CD4-positive, alpha-beta memory T cell (primary cell): ENCODE data around the gene CHST15. TPM values are rescaled to one million over a fixed set of nuclear protein-coding genes. Genes with fewer than 3 reads are reported as not detected.

Experiments
- CTCF ChIA-PET: fragments of 350-600 bp; sonication (Branson Sonifier 250); formaldehyde crosslinking; loops from one replicate; lab custom pipeline; 2021; ENCODE audit warnings: inconsistent platforms; ENCODE audit not compliant: partially characterized antibody; lab: Charles Lee
- POLR2A ChIA-PET: fragments of 350-600 bp; sonication (Branson Sonifier 250); formaldehyde crosslinking; loops from one replicate; lab custom pipeline; 2021; ENCODE audit not compliant: partially characterized antibody; lab: Charles Lee
- DNase-seq, 5 donors: peaks; one replicate each; pipeline versions ENCODE4 v3.0.0 to v3.0.0-alpha.2; 2020 to 2022; ENCODE audit warnings: mixed read lengths in 1 of 5
- H3K27ac ChIP-seq: one replicate; pipeline ENCODE4 v1.7.0; 2013; ENCODE audit warnings: low read depth, low read length
- H3K27me3 ChIP-seq: 2 replicates; pipeline ENCODE4 v1.7.0; 2013; ENCODE audit warnings: mild to moderate bottlenecking, low read length, moderate library complexity; ENCODE audit not compliant: insufficient read depth
- H3K36me3 ChIP-seq: 2 replicates; pipeline ENCODE4 v1.7.0; 2013; ENCODE audit warnings: mild to moderate bottlenecking, low read length, moderate library complexity; ENCODE audit not compliant: insufficient read depth
- H3K4me1 ChIP-seq: 2 replicates; pipeline ENCODE4 v1.7.0; 2013; ENCODE audit warnings: mild to moderate bottlenecking, low read length, moderate library complexity; ENCODE audit not compliant: insufficient read depth
- H3K4me3 ChIP-seq, 2 donors: one replicate each; pipeline ENCODE4 v1.7.0; 2013; ENCODE audit warnings: low read length in 2 of 2, mild to moderate bottlenecking in 1 of 2
- H3K9me3 ChIP-seq, 2 donors: one replicate each; pipeline ENCODE4 v1.7.0; 2013; ENCODE audit warnings: low read length in 2 of 2, control low read depth in 1 of 2; ENCODE audit not compliant: control insufficient read depth in 1 of 2
- H3K27ac Mint-ChIP-seq, 7 donors: one replicate each; pipeline ENCODE4 v1.8.0; 2020 to 2021; ENCODE audit warnings: mixed read lengths in 7 of 7, mild to moderate bottlenecking in 6 of 7, inconsistent platforms in 3 of 7, moderate library complexity in 3 of 7
- H3K27me3 Mint-ChIP-seq, 2 donors: one replicate each; pipeline ENCODE4 v1.8.0; 2020 to 2021; ENCODE audit warnings: mixed read lengths in 2 of 2
- H3K36me3 Mint-ChIP-seq, 2 donors: one replicate each; pipeline ENCODE4 v1.8.0; 2020 to 2021; ENCODE audit warnings: mixed read lengths in 2 of 2, inconsistent platforms in 1 of 2, mild to moderate bottlenecking in 1 of 2
- H3K4me1 Mint-ChIP-seq, 4 donors: one replicate each; pipeline ENCODE4 v1.8.0; 2020 to 2021; ENCODE audit warnings: mixed read lengths in 4 of 4, mild to moderate bottlenecking in 1 of 4
- H3K4me3 Mint-ChIP-seq, 8 donors: one replicate each; pipeline ENCODE4 v1.8.0; 2020 to 2021; ENCODE audit warnings: mixed read lengths in 8 of 8, mild to moderate bottlenecking in 7 of 8, moderate library complexity in 6 of 8, inconsistent platforms in 3 of 8
- H3K9me3 Mint-ChIP-seq, 8 donors: one replicate each; pipeline ENCODE4 v1.8.0; 2020 to 2021; ENCODE audit warnings: mixed read lengths in 8 of 8, mild to moderate bottlenecking in 5 of 8, inconsistent platforms in 3 of 8, moderate library complexity in 1 of 8
- intact Hi-C: fragments of 100-400 bp; cut with micrococcal nuclease; formaldehyde crosslinking; loops from one replicate; pipeline ENCODE4 v1.15.1; 2023
- polyA plus RNA-seq, 2 donors: library from polyadenylated mRNA; unstranded; fragments of 300-500 nt; fragmentation: Illumina TruSeq; gene quantifications; one replicate each; pipeline ENCODE4 v1.2.3, GENCODE V29; 2021
- total RNA-seq, 2 experiments: library from RNA; stranded (reverse); gene quantifications; one replicate each; pipeline ENCODE4 v1.2.3, GENCODE V29; 2021

CHST15 gene
- total and polyA plus RNA-seq, 4 experiments from 2014 or later, result 0.13 to 1.2 (median 0.67) TPM; not detected in 1

DNA sequence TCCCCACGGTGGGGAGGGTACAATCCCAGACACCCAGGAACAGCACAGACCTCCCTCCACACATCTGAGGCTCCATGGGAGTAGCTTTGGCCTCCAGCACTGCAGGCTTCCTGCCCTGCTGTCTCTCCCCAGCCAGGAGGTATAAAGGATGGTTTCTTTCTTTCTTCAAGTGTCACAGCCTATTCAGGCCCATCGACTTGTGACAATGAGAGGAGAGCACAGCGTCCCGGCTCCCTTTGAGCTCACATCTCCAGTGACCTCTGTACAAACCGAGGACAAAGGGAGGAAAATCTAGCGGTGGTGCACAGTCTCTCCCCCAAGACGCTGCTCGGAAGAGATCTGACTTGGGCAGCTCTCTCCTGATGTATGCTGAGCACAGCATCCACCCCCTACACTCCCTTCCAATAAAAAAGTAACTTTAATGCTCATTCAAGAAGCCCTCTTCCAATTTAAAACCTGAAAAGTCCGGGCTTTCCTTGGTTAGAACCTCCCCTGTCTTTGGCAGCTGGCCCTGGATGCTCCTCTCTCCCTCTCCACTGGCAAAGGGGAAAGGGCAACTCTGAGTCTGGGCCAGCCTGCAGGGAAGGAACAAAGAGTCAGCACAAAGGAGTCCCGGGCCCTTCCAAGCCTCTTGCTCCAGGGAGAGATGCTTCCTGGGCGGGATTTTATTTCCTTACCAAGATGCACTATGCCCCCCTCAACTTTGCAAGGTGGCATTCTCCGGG, 18.0 kb downstream of the CHST15 start:
- Mint-ChIP-seq H3K4me1 (peaks cover 0 to 12% (median 6%) of the 10 kb centered on the region in 4 donors), H3K27me3 (peaks cover 7 to 9% of the 10 kb centered on the region in 2 donors), H3K36me3 (no peaks in the 10 kb centered on the region), H3K27ac (no peak overlapping the region), H3K4me3 (no peak overlapping the region), H3K9me3 (no peaks in the 10 kb centered on the region)
- Histone ChIP-seq H3K36me3 (no peaks in the 10 kb centered on the region), H3K4me3 (no peak overlapping the region), H3K4me1 (no peaks in the 10 kb centered on the region), H3K9me3 (no peaks in the 10 kb centered on the region), H3K27me3 (no peaks in the 10 kb centered on the region), H3K27ac (no peak overlapping the region)
- no peak for DNase-seq
- POLR2A ChIA-PET, result no interaction called here
- CTCF ChIA-PET, result interaction anchor here (1.3 to 1.4 kb wide), 2 partner anchors 8 to 81 kb away, joined by 3 to 4 read pairs; no protein-coding TSS in a partner anchor
- intact Hi-C loops, result no loop called here

DNA sequence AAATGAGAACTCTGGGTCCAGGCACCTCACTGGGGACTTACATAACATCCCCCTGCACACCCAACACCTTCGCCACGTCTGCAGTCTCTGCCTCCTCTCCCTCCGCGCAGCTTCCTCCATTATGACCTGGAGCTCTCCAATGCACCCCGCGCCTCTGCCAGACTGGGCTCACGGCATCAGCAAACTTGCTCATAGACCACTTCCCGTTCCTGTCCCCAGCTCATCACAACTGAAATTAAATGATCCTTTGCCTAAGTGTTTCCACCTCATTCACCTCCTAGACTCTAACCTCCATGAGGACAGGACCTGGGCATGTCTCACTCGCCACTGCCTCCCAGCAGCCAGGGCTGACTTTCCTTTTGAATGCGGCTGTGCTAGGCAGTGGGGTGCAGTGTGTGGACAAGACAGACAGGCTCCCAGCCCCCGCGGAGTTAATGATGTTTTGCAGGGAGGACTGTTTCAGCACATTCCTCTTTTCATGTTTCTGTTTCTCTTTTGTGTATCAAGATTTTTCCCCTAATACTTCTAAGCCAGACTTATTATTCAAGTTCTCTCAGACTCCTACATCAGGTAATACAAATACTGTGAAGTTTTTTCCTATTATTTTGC, 18.8 kb downstream of the CHST15 start:
- H3K9me3 Mint-ChIP-seq, result no peaks in the 10 kb centered on the region
- peak overlapping the region in 1 of 7 donors; percentile 3 for H3K27ac Mint-ChIP-seq
- peaks cover 0 to 12% (median 6%) of the 10 kb centered on the region in 4 donors for H3K4me1 Mint-ChIP-seq
- H3K4me1 ChIP-seq, result no peaks in the 10 kb centered on the region
- ChIA-PET CTCF (interaction anchor here (0.6 to 1.4 kb wide), 2 partner anchors 9 to 80 kb away, joined by 3 read pairs; no protein-coding TSS in a partner anchor), POLR2A (interaction anchor here (0.7 kb wide), 1 partner anchor 11 kb away, joined by 3 read pairs; no protein-coding TSS in a partner anchor)
- peak in 1 of 5 donors; percentile 14 for DNase-seq
- peak overlapping the region in 1 of 8 donors; percentile 7 for H3K4me3 Mint-ChIP-seq
- no peaks in the 10 kb centered on the region for H3K9me3 ChIP-seq
- intact Hi-C loops, result no loop called here
- H3K36me3 Mint-ChIP-seq, result no peaks in the 10 kb centered on the region
- H3K4me3 ChIP-seq, result no peak overlapping the region
- H3K27ac ChIP-seq, result no peak overlapping the region
- no peaks in the 10 kb centered on the region for H3K36me3 ChIP-seq
- H3K27me3 Mint-ChIP-seq, result peaks cover 7 to 9% of the 10 kb centered on the region in 2 donors
- H3K27me3 ChIP-seq, result no peaks in the 10 kb centered on the region

- Mint-ChIP-seq H3K4me3 (peak overlapping the region in 1 of 8 donors; percentile 30), H3K27me3 (peaks cover 7 to 9% of the 10 kb centered on the region in 2 donors), H3K36me3 (no peaks in the 10 kb centered on the region), H3K27ac (no peak overlapping the region), H3K9me3 (no peaks in the 10 kb centered on the region), H3K4me1 (peaks cover 0 to 12% (median 6%) of the 10 kb centered on the region in 4 donors)
- H3K27me3 ChIP-seq, result no peaks in the 10 kb centered on the region
- no peaks in the 10 kb centered on the region for H3K4me1 ChIP-seq
- H3K27ac ChIP-seq, result no peak overlapping the region
- H3K9me3 ChIP-seq, result no peaks in the 10 kb centered on the region
- no peaks in the 10 kb centered on the region for H3K36me3 ChIP-seq
- DNase-seq, result no peak
- H3K4me3 ChIP-seq, result no peak overlapping the region
- intact Hi-C loops, result no loop called here
- ChIA-PET POLR2A (interaction anchor here (0.7 kb wide), 1 partner anchor 10 kb away, joined by 3 read pairs; no protein-coding TSS in a partner anchor), CTCF (interaction anchor here (0.6 to 1.4 kb wide), 2 partner anchors 10 to 79 kb away, joined by 3 read pairs; no protein-coding TSS in a partner anchor)
Observed at GRCh38 chr10:124073978-124074377, 19.4 kb downstream of the CHST15 start.

DNA sequence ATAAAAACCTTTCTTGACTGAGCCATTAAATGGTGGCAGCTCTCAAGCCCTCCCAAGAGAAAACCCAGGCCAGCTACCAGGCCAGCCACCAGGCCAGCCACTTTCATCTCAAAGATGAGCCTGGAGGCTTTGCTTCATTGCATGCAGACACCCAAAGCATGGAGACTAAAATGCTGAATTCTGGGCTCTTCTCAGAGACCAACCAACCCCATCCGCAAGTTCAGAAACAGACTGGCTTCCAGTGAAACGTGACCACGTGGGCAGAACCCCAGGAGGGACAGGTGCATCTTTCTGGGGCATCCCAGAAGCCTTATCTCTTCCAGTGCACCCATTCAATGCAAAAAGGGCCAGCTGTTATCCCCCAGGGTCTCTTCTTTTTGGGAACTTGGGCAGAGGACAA, 20.9 kb downstream of the CHST15 start:
- H3K9me3 ChIP-seq, result no peaks in the 10 kb centered on the region
- no peak overlapping the region for H3K27ac ChIP-seq
- H3K27me3 ChIP-seq, result no peaks in the 10 kb centered on the region
- intact Hi-C loops, result no loop called here
- H3K4me1 ChIP-seq, result no peaks in the 10 kb centered on the region
- CTCF ChIA-PET, result no interaction called here
- no peak overlapping the region for H3K4me3 Mint-ChIP-seq
- POLR2A ChIA-PET, result no interaction called here
- H3K27ac Mint-ChIP-seq, result no peak overlapping the region
- DNase-seq, result no peak
- H3K27me3 Mint-ChIP-seq, result peaks cover 7 to 9% of the 10 kb centered on the region in 2 donors
- peaks cover 0 to 12% (median 6%) of the 10 kb centered on the region in 4 donors for H3K4me1 Mint-ChIP-seq
- H3K36me3 Mint-ChIP-seq, result no peaks in the 10 kb centered on the region
- no peak overlapping the region for H3K4me3 ChIP-seq
- H3K9me3 Mint-ChIP-seq, result no peaks in the 10 kb centered on the region
- no peaks in the 10 kb centered on the region for H3K36me3 ChIP-seq

DNA sequence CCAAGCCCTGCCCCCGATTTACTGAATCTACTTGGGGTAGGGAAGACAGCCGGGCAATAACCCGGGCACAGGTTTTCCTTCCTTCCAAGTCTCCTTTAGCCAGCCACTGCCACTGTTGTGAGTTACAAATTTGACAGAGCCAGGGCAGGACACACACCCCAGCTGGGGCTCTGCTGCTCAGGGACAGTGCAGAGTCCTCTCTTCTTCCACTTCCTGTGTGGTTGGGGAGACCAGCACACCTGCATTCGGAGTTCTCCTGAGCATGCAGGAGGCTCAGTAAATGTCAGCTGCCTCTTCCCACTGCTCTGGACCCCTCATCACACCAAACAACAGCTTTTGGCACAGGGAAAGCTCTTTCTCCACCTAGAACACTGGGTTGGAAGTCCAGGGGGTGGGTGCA, 21.3 kb downstream of the CHST15 start:
- no peaks in the 10 kb centered on the region for H3K9me3 Mint-ChIP-seq
- POLR2A ChIA-PET, result no interaction called here
- no peaks in the 10 kb centered on the region for H3K4me1 ChIP-seq

GRCh38 chr10:124071141-124071540, 22.3 kb downstream of the CHST15 start:
- intact Hi-C loops, result no loop called here
- no peaks in the 10 kb centered on the region for H3K27me3 ChIP-seq
- no peaks in the 10 kb centered on the region for H3K9me3 ChIP-seq
- no peak overlapping the region for H3K4me3 Mint-ChIP-seq
- DNase-seq, result no peak
- H3K4me1 ChIP-seq, result no peaks in the 10 kb centered on the region
- H3K36me3 ChIP-seq, result no peaks in the 10 kb centered on the region
- no peaks in the 10 kb centered on the region for H3K36me3 Mint-ChIP-seq
- H3K27me3 Mint-ChIP-seq, result peaks cover 10 to 13% of the 10 kb centered on the region in 2 donors
- H3K9me3 Mint-ChIP-seq, result no peaks in the 10 kb centered on the region
- H3K4me3 ChIP-seq, result no peak overlapping the region
- H3K27ac Mint-ChIP-seq, result no peak overlapping the region
- peaks cover 0 to 22% (median 11%) of the 10 kb centered on the region in 4 donors for H3K4me1 Mint-ChIP-seq
- CTCF ChIA-PET, result no interaction called here
- no peak overlapping the region for H3K27ac ChIP-seq
- POLR2A ChIA-PET, result no interaction called here

More for the DNA sequence above, 21.3 kb downstream of the CHST15 start:
- Mint-ChIP-seq H3K27ac (peak overlapping the region in 1 of 7 donors; percentile 10), H3K4me1 (peaks cover 0 to 12% (median 6%) of the 10 kb centered on the region in 4 donors), H3K4me3 (no peak overlapping the region), H3K27me3 (peaks cover 7 to 10% of the 10 kb centered on the region in 2 donors), H3K36me3 (no peaks in the 10 kb centered on the region)
- H3K9me3 ChIP-seq, result no peaks in the 10 kb centered on the region
- intact Hi-C loops, result no loop called here
- H3K4me3 ChIP-seq, result no peak overlapping the region
- H3K27ac ChIP-seq, result no peak overlapping the region
- H3K27me3 ChIP-seq, result no peaks in the 10 kb centered on the region
- CTCF ChIA-PET, result no interaction called here
- no peaks in the 10 kb centered on the region for H3K36me3 ChIP-seq
- DNase-seq, result no peak

DNA sequence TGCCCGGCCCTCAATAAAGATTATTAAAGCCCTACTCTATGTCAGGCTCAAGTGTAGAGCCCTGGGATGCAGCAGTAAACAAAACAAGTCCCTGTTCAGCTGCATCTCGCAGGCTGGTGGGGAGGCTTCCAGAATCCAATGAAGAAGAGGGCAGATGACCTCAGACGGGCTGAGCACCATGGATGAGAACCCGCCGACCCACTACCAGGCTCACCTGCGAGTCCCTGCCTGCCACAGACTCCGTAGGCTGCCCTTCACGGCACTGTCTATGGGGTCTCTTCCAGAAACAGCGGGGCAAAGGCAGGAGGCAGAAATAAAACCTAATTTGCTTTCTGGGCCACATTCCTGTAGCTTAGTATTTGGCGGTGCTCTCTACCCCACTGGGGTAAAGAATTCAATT, 22.7 kb downstream of the CHST15 start:
- H3K27ac Mint-ChIP-seq, result no peak overlapping the region
- Histone ChIP-seq H3K27me3 (no peaks in the 10 kb centered on the region), H3K27ac (no peak overlapping the region), H3K36me3 (no peaks in the 10 kb centered on the region), H3K4me3 (no peak overlapping the region), H3K9me3 (no peaks in the 10 kb centered on the region), H3K4me1 (no peaks in the 10 kb centered on the region)
- CTCF ChIA-PET, result no interaction called here
- POLR2A ChIA-PET, result no interaction called here
- no peak overlapping the region for H3K4me3 Mint-ChIP-seq
- no peaks in the 10 kb centered on the region for H3K9me3 Mint-ChIP-seq
- no peaks in the 10 kb centered on the region for H3K36me3 Mint-ChIP-seq
- peaks cover 0 to 26% (median 12%) of the 10 kb centered on the region in 4 donors for H3K4me1 Mint-ChIP-seq
- peaks cover 12 to 14% of the 10 kb centered on the region in 2 donors for H3K27me3 Mint-ChIP-seq
- no peak for DNase-seq
- intact Hi-C loops, result no loop called here
